ENCODE measurements around the gene TLL1.

The TLL1 gene

GRCh38 chr4:166006217-166006616, 133.2 kb downstream of the TLL1 start:
- no peak for TF ChIP-seq CTCF (IDR thresholded peaks at IDR 0.05)
- no peak for DNase-seq (ENCODE audit: low spot score)
- Histone ChIP-seq H3K4me3 (no peak overlapping the region), H3K27ac (no peak overlapping the region)

GRCh38 chr4:166008510-166008909, 135.5 kb downstream of the TLL1 start:
- DNase-seq (ENCODE audit: low spot score), result no peak
- Histone ChIP-seq H3K27ac (no peak overlapping the region), H3K4me3 (no peak overlapping the region)
- TF ChIP-seq CTCF (IDR thresholded peaks at IDR 0.05), result no peak

- DNase-seq (ENCODE audit: low spot score), result no peak
- TF ChIP-seq CTCF (IDR thresholded peaks at IDR 0.05), result no peak
- H3K4me3 ChIP-seq, result no peak overlapping the region
- H3K27ac ChIP-seq, result no peak overlapping the region
Measured at GRCh38 chr4:166012129-166013030, 139.3 kb downstream of the TLL1 start.

- Histone ChIP-seq H3K27ac (no peak overlapping the region), H3K4me3 (no peak overlapping the region)
- no peak for DNase-seq (ENCODE audit: low spot score)
- no peak for TF ChIP-seq CTCF (IDR thresholded peaks at IDR 0.05)
Measured at GRCh38 chr4:166014411-166014810, 141.4 kb downstream of the TLL1 start.

- H3K4me3 ChIP-seq, result no peak overlapping the region
- no peak overlapping the region for H3K27ac ChIP-seq
- no peak for DNase-seq (ENCODE audit: low spot score)
- TF ChIP-seq CTCF (IDR thresholded peaks at IDR 0.05), result no peak
Measured at GRCh38 chr4:166017804-166018203, 144.8 kb downstream of the TLL1 start.

- Histone ChIP-seq H3K4me3 (no peak overlapping the region), H3K27ac (no peak overlapping the region)
- no peak for TF ChIP-seq CTCF (IDR thresholded peaks at IDR 0.05)
- DNase-seq (ENCODE audit: low spot score), result no peak
Measured at GRCh38 chr4:166019441-166020220, 146.6 kb downstream of the TLL1 start.
